NT2/D1 (cell line): ENCODE measurements around the gene GSE1.

Experiments
- YY1 ChIP-seq: IDR thresholded peaks from 2 replicates; pipeline ENCODE4 v1.6.1; 2011; ENCODE audit not compliant: insufficient read length, insufficient read depth
- ZNF274 ChIP-seq: IDR thresholded peaks from 2 replicates; pipeline ENCODE4 v1.6.1; 2011; ENCODE audit warnings: mild to moderate bottlenecking, low read depth, low read length

DNA sequence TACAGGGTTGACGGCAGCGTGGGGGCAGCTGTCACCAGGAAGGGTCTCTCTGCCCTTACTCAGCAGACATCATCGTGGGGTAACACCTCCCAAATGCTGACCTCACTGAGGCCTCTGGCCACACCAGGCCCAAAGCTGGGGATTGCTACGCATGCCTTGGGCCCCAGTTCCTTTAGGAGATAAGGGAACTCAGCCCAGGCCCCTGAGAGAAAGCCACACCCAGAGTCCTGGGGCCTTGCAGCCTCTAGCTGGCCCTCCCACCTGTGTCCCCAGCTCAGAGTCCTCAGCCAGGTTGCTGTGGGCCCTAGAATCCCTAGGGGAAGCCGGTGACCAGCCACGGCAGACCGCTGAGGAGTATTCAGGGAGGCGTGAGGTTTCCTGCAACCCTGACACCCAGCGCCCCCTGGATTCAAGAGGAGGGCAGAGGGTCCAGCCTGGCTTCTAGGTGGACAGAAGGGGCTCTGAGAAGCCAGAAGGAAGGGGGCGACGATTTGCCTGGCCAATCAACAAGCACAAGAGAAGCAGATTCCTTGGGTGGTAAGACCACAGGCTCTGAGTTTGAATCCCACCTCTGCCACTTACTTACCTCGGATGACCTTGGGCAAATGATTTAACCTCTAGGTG is 85.9 kb downstream of the GSE1 start:
- TF ChIP-seq YY1 (no peak), ZNF274 (no peak)
